H1 (cell line): Measurements from ENCODE around the gene ARHGAP26. TPM values are rescaled to one million over a fixed set of nuclear protein-coding genes. Genes with fewer than 3 reads are reported as not detected.

ENCODE experiments used
- JUN ChIP-seq: IDR thresholded peaks from 2 replicates; pipeline ENCODE4 v1.6.1; 2011; ENCODE audit warnings: low read depth, mild to moderate bottlenecking, improper control_type of control experiment, low read length
- NRF1 ChIP-seq: IDR thresholded peaks from 2 replicates; pipeline ENCODE4 v1.6.1; 2011; ENCODE audit warnings: mild to moderate bottlenecking, low read depth, low read length, improper control_type of control experiment
- SP1 ChIP-seq: IDR thresholded peaks from 2 replicates; pipeline ENCODE4 v1.6.1; 2011; ENCODE audit warnings: low read depth, low read length
- polyA plus RNA-seq, 7 experiments: library from polyadenylated mRNA; depleted of rRNA in 3 of 7; stranded (reverse) in 5 of 7; unstranded in 2 of 7; fragments of >200 nt in 5 of 7; fragments of 200-250 nt in 2 of 7; gene quantifications; 1 replicate in 5 of 7; 2 replicates in 1 of 7; 4 replicates in 1 of 7; pipeline versions ENCODE4 v1.2.1 to v1.2.3, GENCODE V29; 2011 to 2013; ENCODE audit warnings: missing spikeins in 2 of 7, mixed read lengths in 2 of 7
- total RNA-seq: library from RNA; stranded (reverse); fragmentation: NEBNext Ultra II Directional; extraction: Animal tissue kit (Norgen Biotek cat#: 25700); gene quantifications from 2 replicates; pipeline ENCODE4 v1.2.1, GENCODE V29; 2021
- TF ChIP-seq, protein P1 (sequence below): fragments of 300-600 bp; sonication (generic); IDR thresholded peaks from 2 replicates; pipeline ENCODE4 v1.7.1; 2012; ENCODE audit warnings: low read length, moderate library complexity, mild to moderate bottlenecking, inconsistent platforms; ENCODE audit not compliant: insufficient replicate concordance

The ARHGAP26 gene
- total and polyA plus RNA-seq, 2 of the 8 experiments (the other 6 are each of a cell fraction or from before 2014, with no cell fraction given) = 7.1 to 24.8 TPM

DNA sequence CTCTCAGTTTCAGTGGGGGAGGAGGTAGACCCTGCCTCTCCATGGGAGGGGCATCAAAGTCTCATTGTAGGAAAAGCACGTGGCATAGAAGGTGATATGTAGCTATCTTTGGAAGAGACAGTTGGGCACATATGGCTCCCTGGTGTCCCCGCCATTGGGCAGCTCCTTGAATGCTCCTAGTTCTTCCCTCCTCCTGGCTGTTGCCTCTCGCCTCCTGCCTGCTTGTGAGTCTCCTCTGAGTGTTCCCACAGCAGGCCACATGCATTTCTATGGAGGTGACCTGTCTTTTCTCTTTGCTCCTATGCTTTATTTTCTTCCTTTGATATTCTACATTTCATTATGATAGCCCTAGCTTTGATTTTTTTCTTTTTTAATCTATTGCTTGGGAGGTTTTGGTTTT lies 138.5 kb downstream of the ARHGAP26 start (continued):
- TF ChIP-seq, protein P1, sequence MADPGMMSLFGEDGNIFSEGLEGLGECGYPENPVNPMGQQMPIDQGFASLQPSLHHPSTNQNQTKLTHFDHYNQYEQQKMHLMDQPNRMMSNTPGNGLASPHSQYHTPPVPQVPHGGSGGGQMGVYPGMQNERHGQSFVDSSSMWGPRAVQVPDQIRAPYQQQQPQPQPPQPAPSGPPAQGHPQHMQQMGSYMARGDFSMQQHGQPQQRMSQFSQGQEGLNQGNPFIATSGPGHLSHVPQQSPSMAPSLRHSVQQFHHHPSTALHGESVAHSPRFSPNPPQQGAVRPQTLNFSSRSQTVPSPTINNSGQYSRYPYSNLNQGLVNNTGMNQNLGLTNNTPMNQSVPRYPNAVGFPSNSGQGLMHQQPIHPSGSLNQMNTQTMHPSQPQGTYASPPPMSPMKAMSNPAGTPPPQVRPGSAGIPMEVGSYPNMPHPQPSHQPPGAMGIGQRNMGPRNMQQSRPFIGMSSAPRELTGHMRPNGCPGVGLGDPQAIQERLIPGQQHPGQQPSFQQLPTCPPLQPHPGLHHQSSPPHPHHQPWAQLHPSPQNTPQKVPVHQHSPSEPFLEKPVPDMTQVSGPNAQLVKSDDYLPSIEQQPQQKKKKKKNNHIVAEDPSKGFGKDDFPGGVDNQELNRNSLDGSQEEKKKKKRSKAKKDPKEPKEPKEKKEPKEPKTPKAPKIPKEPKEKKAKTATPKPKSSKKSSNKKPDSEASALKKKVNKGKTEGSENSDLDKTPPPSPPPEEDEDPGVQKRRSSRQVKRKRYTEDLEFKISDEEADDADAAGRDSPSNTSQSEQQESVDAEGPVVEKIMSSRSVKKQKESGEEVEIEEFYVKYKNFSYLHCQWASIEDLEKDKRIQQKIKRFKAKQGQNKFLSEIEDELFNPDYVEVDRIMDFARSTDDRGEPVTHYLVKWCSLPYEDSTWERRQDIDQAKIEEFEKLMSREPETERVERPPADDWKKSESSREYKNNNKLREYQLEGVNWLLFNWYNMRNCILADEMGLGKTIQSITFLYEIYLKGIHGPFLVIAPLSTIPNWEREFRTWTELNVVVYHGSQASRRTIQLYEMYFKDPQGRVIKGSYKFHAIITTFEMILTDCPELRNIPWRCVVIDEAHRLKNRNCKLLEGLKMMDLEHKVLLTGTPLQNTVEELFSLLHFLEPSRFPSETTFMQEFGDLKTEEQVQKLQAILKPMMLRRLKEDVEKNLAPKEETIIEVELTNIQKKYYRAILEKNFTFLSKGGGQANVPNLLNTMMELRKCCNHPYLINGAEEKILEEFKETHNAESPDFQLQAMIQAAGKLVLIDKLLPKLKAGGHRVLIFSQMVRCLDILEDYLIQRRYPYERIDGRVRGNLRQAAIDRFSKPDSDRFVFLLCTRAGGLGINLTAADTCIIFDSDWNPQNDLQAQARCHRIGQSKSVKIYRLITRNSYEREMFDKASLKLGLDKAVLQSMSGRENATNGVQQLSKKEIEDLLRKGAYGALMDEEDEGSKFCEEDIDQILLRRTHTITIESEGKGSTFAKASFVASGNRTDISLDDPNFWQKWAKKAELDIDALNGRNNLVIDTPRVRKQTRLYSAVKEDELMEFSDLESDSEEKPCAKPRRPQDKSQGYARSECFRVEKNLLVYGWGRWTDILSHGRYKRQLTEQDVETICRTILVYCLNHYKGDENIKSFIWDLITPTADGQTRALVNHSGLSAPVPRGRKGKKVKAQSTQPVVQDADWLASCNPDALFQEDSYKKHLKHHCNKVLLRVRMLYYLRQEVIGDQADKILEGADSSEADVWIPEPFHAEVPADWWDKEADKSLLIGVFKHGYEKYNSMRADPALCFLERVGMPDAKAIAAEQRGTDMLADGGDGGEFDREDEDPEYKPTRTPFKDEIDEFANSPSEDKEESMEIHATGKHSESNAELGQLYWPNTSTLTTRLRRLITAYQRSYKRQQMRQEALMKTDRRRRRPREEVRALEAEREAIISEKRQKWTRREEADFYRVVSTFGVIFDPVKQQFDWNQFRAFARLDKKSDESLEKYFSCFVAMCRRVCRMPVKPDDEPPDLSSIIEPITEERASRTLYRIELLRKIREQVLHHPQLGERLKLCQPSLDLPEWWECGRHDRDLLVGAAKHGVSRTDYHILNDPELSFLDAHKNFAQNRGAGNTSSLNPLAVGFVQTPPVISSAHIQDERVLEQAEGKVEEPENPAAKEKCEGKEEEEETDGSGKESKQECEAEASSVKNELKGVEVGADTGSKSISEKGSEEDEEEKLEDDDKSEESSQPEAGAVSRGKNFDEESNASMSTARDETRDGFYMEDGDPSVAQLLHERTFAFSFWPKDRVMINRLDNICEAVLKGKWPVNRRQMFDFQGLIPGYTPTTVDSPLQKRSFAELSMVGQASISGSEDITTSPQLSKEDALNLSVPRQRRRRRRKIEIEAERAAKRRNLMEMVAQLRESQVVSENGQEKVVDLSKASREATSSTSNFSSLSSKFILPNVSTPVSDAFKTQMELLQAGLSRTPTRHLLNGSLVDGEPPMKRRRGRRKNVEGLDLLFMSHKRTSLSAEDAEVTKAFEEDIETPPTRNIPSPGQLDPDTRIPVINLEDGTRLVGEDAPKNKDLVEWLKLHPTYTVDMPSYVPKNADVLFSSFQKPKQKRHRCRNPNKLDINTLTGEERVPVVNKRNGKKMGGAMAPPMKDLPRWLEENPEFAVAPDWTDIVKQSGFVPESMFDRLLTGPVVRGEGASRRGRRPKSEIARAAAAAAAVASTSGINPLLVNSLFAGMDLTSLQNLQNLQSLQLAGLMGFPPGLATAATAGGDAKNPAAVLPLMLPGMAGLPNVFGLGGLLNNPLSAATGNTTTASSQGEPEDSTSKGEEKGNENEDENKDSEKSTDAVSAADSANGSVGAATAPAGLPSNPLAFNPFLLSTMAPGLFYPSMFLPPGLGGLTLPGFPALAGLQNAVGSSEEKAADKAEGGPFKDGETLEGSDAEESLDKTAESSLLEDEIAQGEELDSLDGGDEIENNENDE = no peak
- TF ChIP-seq JUN = no peak
- TF ChIP-seq NRF1 = no peak
- TF ChIP-seq SP1 = no peak
